Esophagus muscularis mucosa (tissue), 4 donors: ENCODE results near the gene KIAA2012.

Experiments used
- EP300 ChIP-seq: sonication (generic); formaldehyde crosslinking; IDR thresholded peaks from one replicate; pipeline ENCODE4 v1.6.1; 2017; ENCODE audit warnings: antibody characterized with exemption
- POLR2A ChIP-seq: fragments of 450-650 bp; IDR thresholded peaks from one replicate; pipeline ENCODE4 v1.6.1; 2017; ENCODE audit warnings: antibody characterized with exemption, moderate library complexity, mild to moderate bottlenecking, low read depth
- TF ChIP-seq, protein P1 (sequence below), 3 experiments: fragments of 200-600 bp in 2 of 3; fragments of 450-650 bp in 1 of 3; sonication (generic) in 2 of 3; IDR thresholded peaks; one replicate each; pipeline ENCODE4 v1.5.1; 2017 to 2019; ENCODE audit warnings: antibody characterized with exemption in 3 of 3, mild to moderate bottlenecking in 2 of 3, moderate library complexity in 1 of 3

DNA sequence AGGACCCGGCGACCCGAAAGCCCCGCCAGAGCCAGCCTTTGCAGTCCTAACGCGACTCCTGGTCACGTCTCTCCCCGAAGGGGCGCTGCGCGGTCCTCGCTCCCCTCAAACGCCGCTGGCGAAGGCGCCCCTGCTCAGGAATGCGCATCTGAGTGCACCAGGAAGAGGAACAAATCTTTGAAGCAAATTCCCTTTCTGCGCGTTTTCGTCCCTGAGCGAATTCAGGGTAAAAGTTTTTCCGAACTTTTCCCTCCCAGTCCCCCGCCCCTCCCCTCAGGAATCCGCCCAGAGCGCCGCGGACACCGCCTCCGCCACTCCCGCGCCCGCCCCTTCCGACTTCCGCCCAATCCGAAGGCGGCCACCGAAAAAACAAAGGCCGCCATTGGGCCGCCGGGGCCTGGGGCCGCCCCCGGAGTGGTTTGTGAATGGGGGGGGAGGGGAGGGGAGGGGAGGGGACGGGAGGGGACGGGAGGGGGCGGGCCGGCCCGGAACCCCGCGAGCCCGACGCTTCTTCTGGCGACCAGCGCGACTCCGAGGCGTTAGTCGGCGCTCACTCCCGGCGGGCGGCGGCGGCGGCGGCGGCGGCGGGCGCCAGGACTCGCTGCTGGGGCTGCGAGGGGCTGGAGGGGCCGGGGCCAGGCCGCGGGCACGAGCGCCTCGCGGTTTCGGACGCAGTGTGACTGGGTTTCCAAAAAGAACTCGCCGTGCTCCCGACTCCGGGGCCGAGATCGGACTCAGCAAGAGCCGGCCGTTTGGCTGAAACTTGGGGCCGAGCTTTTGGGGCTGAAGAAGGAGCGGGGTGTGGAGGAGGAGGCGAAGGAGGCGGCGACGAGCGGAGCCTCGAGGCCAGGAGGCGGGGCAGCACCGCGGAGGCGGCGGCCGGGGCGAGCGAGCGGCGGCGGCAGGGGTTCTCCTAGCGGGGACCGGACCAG is 39.5 kb upstream of the KIAA2012 start, which contains the start of gene FZD7:
- TF ChIP-seq, protein P1, sequence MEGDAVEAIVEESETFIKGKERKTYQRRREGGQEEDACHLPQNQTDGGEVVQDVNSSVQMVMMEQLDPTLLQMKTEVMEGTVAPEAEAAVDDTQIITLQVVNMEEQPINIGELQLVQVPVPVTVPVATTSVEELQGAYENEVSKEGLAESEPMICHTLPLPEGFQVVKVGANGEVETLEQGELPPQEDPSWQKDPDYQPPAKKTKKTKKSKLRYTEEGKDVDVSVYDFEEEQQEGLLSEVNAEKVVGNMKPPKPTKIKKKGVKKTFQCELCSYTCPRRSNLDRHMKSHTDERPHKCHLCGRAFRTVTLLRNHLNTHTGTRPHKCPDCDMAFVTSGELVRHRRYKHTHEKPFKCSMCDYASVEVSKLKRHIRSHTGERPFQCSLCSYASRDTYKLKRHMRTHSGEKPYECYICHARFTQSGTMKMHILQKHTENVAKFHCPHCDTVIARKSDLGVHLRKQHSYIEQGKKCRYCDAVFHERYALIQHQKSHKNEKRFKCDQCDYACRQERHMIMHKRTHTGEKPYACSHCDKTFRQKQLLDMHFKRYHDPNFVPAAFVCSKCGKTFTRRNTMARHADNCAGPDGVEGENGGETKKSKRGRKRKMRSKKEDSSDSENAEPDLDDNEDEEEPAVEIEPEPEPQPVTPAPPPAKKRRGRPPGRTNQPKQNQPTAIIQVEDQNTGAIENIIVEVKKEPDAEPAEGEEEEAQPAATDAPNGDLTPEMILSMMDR (IDR thresholded peaks at IDR 0.05), result no peak
- TF ChIP-seq POLR2A (peak; percentile 17), EP300 (no peak)
